Coronary artery (tissue), 2 donors: Measurements from ENCODE around the gene PFKFB2.

Source experiments
- DNase-seq: peaks from one replicate; pipeline ENCODE4 v3.0.0-alpha.2; 2017; ENCODE audit warnings: low spot score
- H3K27ac ChIP-seq, 2 donors: fragments of 200-600 bp; sonication (generic); one replicate each; pipeline ENCODE4 v1.5.1; 2016 to 2019
- H3K4me3 ChIP-seq: fragments of 200-600 bp; sonication (generic); 2 replicates; pipeline ENCODE4 v1.5.1; 2016; ENCODE audit warnings: mild to moderate bottlenecking, moderate library complexity
- TF ChIP-seq, protein P1 (sequence below): fragments of 200-600 bp; sonication (generic); IDR thresholded peaks from one replicate; pipeline ENCODE4 v1.5.1; 2019; ENCODE audit warnings: antibody characterized with exemption

The PFKFB2 gene

DNA sequence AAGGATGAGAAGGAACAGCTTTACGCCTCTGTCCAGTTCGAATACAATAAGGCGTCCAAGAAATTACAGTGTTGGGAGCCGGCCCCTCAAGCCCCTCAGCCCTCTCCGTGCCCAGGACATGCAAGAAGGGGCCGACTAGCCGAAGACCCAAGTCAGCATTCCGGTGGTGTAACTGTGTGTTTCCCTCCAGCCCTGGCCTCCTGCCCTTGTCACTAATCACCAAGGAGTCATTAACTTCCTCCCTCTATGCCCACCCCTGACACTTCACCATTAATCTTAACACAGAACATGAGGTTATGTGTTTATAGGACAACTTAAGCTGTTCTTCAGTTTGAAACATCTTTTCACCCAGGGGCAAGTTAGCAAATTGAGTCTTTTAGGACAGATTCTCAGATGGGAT is 19.2 kb downstream of the PFKFB2 start:
- TF ChIP-seq, protein P1, sequence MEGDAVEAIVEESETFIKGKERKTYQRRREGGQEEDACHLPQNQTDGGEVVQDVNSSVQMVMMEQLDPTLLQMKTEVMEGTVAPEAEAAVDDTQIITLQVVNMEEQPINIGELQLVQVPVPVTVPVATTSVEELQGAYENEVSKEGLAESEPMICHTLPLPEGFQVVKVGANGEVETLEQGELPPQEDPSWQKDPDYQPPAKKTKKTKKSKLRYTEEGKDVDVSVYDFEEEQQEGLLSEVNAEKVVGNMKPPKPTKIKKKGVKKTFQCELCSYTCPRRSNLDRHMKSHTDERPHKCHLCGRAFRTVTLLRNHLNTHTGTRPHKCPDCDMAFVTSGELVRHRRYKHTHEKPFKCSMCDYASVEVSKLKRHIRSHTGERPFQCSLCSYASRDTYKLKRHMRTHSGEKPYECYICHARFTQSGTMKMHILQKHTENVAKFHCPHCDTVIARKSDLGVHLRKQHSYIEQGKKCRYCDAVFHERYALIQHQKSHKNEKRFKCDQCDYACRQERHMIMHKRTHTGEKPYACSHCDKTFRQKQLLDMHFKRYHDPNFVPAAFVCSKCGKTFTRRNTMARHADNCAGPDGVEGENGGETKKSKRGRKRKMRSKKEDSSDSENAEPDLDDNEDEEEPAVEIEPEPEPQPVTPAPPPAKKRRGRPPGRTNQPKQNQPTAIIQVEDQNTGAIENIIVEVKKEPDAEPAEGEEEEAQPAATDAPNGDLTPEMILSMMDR, result no peak
- no peak overlapping the region for H3K27ac ChIP-seq
- no peak for DNase-seq
- no peak overlapping the region for H3K4me3 ChIP-seq

DNA sequence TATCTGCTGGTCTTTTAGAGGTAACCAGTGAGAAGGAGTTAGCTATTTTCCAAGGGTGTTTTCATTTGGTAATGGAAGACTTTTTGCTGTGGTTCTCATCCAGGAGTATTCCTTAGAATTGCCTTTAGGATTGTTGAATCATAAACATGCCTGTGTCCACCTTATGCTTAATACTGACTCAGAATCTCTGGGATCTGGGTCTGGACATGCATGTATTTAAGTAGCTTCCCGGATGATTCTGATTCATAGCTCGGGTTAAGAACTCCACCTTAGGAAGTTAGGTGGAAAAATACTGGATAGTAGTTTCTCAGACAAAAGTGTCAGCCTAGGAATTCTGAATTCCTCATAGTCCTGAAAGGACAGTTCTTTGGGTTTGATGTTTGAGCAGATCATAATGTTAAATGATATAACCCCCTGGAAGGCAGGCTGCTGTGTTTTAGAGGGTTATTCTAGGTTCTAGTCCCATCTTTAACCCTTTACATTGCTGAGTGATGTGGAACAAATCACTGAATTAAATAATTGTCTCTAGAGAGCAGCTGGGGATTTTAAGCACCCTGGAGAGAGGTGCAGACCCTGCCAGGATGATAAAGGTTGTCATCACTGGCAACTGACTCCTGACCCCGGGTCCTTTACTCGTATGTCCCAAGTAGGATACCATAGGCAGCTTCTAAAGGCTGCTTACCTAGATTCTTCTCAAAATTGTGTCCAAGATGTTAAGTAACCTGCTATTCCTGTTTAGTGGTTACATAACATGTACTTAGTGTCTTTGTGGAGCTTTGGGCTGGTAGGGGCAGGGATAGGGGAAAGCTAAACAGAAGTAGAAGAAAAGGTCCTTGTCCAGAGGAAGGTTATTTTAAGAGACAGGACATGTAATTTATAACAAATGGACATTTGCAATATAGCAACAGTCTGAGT is 21.1 kb downstream of the PFKFB2 start:
- TF ChIP-seq, protein P1, result no peak
- no peak for DNase-seq
- Histone ChIP-seq H3K4me3 (no peak overlapping the region), H3K27ac (no peak overlapping the region)

DNA sequence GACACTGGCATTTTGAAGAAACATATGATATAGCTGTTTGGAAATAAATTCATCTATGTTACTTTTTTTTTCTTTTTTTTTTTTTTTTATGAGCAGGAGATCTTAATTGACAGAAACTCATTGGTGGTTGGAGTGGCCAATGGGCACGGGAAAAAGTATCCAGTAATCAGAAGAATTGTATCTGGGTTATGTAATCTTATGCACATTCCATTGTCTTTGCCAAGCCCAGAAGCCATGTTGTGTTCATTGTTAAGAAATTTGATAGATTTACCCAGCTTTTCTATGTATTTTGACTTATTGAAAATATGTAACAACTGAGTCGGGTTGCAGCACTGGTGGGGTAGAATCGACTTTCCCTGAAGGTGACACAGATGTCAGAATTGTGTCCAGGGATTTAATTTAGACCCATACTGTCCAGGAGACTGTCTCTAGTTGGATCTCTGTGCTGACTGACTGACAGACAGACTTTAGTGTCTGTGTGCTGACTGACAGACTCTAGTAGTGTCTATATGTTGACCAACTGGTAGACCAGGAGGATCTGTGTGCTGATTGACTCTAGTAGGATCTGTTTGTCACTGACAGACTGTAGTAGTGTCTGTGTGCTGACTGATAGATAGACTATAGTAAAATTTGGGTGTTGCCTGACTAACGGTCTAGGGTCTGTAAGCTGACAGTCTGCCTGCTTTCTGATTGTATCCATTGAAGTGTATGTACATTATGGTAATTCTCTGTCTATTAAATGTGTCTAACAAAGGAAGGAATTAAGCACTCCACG is 23.3 kb downstream of the PFKFB2 start:
- TF ChIP-seq, protein P1, result no peak
- no peak overlapping the region for H3K27ac ChIP-seq
- DNase-seq, result no peak
- no peak overlapping the region for H3K4me3 ChIP-seq

DNA sequence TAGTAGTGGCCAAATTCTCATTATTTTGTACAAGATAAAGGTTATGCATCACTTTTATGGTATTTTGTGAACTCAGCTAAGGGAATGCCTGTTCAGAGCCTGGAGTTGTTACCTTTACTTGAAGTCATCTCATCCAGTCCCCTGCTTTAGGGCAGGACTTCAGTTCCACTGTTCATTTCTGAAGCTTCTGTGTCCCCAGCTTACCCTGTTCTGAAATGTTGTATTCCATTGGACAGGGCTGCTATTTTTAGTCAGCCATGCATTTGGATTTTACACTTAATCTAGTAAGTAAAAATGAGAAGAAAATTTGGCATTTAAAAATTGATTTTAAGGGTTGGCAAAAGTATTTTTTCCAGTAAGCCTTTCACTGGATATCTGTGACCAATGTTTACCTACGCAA is 23.9 kb downstream of the PFKFB2 start:
- peak overlapping the region in 1 of 2 donors; percentile 24 for H3K27ac ChIP-seq
- H3K4me3 ChIP-seq, result no peak overlapping the region
- TF ChIP-seq, protein P1, result no peak
- no peak for DNase-seq

DNA sequence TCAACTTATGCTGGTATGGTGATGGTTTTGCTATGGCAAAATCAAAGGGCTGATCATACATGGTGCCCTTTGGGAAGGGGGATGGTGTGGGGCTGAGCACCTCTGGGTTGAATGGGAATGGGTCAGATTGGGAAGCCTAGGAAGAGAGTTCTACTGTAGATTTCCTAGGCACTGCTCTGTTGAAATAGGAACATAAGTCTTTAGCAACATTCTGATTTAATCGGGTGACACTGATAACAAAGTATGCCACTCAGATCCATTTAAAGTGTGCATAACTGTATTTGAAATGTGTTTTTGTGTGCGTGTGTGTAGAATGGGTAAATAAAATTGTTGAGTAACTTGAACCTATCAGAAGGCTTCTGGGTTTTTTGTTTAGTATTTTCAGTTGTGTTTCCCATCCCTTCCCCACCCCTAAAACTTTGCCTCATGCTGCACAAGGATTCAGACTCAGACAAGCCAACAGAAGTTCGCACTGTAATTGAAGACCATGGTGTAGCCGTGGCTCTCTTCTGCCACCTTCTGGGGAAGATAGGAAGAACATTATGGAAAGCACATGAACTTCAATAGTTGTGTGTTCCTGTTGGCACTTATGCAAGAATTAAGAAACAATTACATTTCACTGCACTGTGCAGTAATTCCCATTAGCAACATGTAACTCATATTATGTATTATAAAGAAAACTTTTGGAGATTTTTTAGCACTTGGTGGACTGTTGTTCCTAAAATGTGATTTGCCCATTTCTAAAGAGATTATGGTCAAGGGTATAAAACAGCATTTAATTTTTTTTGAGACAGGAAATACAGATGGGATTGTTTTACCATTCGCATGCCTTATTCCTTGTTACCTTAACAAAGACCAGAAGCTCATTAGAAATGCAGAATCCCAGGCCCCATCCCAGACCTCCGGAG is 24.6 kb downstream of the PFKFB2 start:
- Histone ChIP-seq H3K4me3 (no peak overlapping the region), H3K27ac (peak overlapping the region in 1 of 2 donors; percentile 24)
- TF ChIP-seq, protein P1, result peak; percentile 66
- no peak for DNase-seq

DNA sequence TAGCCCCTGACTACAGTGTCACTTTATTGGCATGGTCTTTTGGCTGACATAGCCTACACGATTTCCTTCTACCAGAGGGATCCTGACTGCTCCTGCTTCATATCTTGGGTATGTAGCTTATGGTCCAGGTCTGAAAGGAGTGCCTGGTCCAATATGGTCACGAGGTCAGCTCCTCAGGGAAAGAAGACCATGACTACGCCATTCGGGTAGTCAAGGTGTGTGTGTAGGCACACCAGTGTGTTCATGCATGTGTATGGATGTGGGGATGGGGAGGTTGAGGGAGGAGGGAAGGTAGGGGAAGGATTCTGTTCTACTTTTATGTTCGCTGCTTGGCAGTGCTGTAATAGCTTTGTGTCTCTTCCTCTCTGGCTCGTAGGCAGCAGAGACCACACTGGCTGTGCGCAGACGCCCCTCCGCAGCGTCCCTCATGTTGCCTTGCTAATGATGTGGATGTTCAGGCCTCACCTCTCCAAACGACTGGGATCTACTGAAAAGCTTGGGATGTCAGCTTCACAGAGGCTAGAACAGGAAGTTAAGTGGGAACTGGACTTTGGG is 25.6 kb downstream of the PFKFB2 start:
- no peak for DNase-seq
- H3K27ac ChIP-seq, result no peak overlapping the region
- no peak overlapping the region for H3K4me3 ChIP-seq
- TF ChIP-seq, protein P1, result no peak
